K562 (cell line): ENCODE measurements around the gene RGL2. TPM values are rescaled to one million over a fixed set of nuclear protein-coding genes. Genes with fewer than 3 reads are reported as not detected.
A peak's percentile ranks its signal among the peaks of the same experiment; 100 is the strongest.

Source experiments
- ARID1B ChIP-seq: fragments of 450-650 bp; IDR thresholded peaks from 2 replicates; pipeline ENCODE4 v1.6.1; 2016; ENCODE audit warnings: antibody characterized with exemption, mild to moderate bottlenecking, inconsistent platforms
- ATF7 ChIP-seq: fragments of 450-650 bp; IDR thresholded peaks from 2 replicates; pipeline ENCODE4 v1.7.1; 2014; ENCODE audit warnings: mild to moderate bottlenecking, moderate library complexity
- BRD9 ChIP-seq: fragments of 450-650 bp; IDR thresholded peaks from 2 replicates; pipeline ENCODE4 v1.6.1; 2018; ENCODE audit warnings: low read depth; ENCODE audit not compliant: partially characterized antibody
- CCNT2 ChIP-seq: IDR thresholded peaks from 2 replicates; pipeline ENCODE4 v1.6.1; 2011; ENCODE audit warnings: borderline replicate concordance, low read depth, mild to moderate bottlenecking, moderate library complexity, mixed read lengths, low read length; ENCODE audit not compliant: insufficient read length; ENCODE audit errors: extremely low read depth
- CREB5 ChIP-seq: fragments of 250-450 bp; sonication (Bioruptor Pico); IDR thresholded peaks from 2 replicates; pipeline ENCODE4 v1.5.0; 2020; ENCODE audit warnings: mild to moderate bottlenecking
- CTCFL ChIP-seq: IDR thresholded peaks from 2 replicates; pipeline ENCODE4 v1.6.1; 2011; ENCODE audit warnings: borderline replicate concordance, low read depth, mild to moderate bottlenecking, moderate library complexity, low read length; ENCODE audit not compliant: insufficient read depth, poor library complexity, severe bottlenecking
- DNMT1 ChIP-seq: fragments of 450-650 bp; IDR thresholded peaks from 2 replicates; pipeline ENCODE4 v1.6.1; 2016; ENCODE audit warnings: antibody characterized with exemption, mild to moderate bottlenecking
- L3MBTL2 ChIP-seq: fragments of 450-650 bp; IDR thresholded peaks from 2 replicates; pipeline ENCODE4 v1.6.1; 2016; ENCODE audit warnings: mild to moderate bottlenecking, moderate library complexity
- MLLT1 ChIP-seq, 2 experiments: fragments of 450-650 bp; IDR thresholded peaks; 2 replicates each; pipeline ENCODE4 v1.6.1; 2016
- RAD21 ChIP-seq, 2 experiments: fragments of 250-450 bp in 1 of 2; fragments of 450-650 bp in 1 of 2; sonication (Bioruptor Pico) in 1 of 2; formaldehyde crosslinking in 1 of 2; IDR thresholded peaks in 1 of 2; conservative IDR thresholded peaks in 1 of 2; 2 replicates each; pipeline versions ENCODE4 v1.4.0 to v1.8.0; 2020 to 2022; ENCODE audit warnings: mild to moderate bottlenecking in 2 of 2, moderate library complexity in 1 of 2
- TFAP4 ChIP-seq: sonication (generic); formaldehyde crosslinking; IDR thresholded peaks from 2 replicates; pipeline ENCODE4 v1.8.0; 2022; ENCODE audit warnings: missing genetic modification reagents, mild to moderate bottlenecking, moderate library complexity, borderline replicate concordance
- THRB ChIP-seq: fragments of 450-650 bp; formaldehyde crosslinking; conservative IDR thresholded peaks from 2 replicates; pipeline ENCODE4 v1.4.0; 2022; ENCODE audit warnings: mild to moderate bottlenecking, missing genetic modification characterization
- TOE1 ChIP-seq, 2 experiments: fragments of 450-650 bp in 1 of 2; sonication (generic) in 1 of 2; formaldehyde crosslinking in 1 of 2; IDR thresholded peaks; 2 replicates each; pipeline versions ENCODE4 v1.7.1 to v1.8.0; 2016 to 2022; ENCODE audit warnings: borderline replicate concordance in 2 of 2, mild to moderate bottlenecking in 2 of 2, antibody characterized with exemption in 1 of 2, inconsistent platforms in 1 of 2, low read depth in 1 of 2, missing genetic modification reagents in 1 of 2, moderate library complexity in 1 of 2
- ZBTB43 ChIP-seq: sonication (generic); formaldehyde crosslinking; IDR thresholded peaks from 2 replicates; pipeline ENCODE4 v1.8.0; 2023; ENCODE audit warnings: mild to moderate bottlenecking, missing genetic modification reagents
- polyA plus RNA-seq, 8 experiments: library from polyadenylated mRNA; depleted of rRNA in 4 of 8; stranded (reverse) in 5 of 8; unstranded in 3 of 8; fragments of >200 nt; fragmentation: Nextera tagmentation in 2 of 8; fragmentation: Illumina TruSeq in 1 of 8; extraction: Ambion mirVana in 2 of 8; extraction: Trizol in 1 of 8; gene quantifications; 2 replicates each; pipeline versions ENCODE4 v1.2.1 to v1.2.3, GENCODE V29; 2011 to 2014; ENCODE audit warnings: inconsistent platforms in 1 of 8, missing spikeins in 1 of 8
- total RNA-seq, 7 experiments: library from RNA; depleted of rRNA in 6 of 7; stranded (reverse); fragments of >200 nt in 6 of 7; fragmentation: Illumina TruSeq in 2 of 7; extraction: Trizol in 2 of 7; gene quantifications; 2 replicates each; pipeline versions ENCODE4 v1.2.1 to v1.2.3, GENCODE V29; 2011 to 2021; ENCODE audit warnings: low replicate concordance in 1 of 7

RGL2 gene
- total and polyA plus RNA-seq, 9 of the 15 experiments (the other 6 are each of a cell fraction or from before 2014, with no cell fraction given) = 1.8 to 57.1 (median 19.5) TPM

GRCh38 chr6:33251395-33252012, 47.2 kb downstream of the RGL2 start (continued):
- TF ChIP-seq THRB (CRISPR knock-in tag) (peak; percentile 58; the same call in 1 of the 2 replicates), RAD21 (CRISPR knock-in tag; conservative IDR thresholded peaks at IDR 0.05 in 1 of 2, IDR thresholded peaks at IDR 0.05 in 1 of 2) (peak in 1 of 2 experiments; percentile 27; a peak in 1 of 4 replicates), ARID1B (0 out of 2 replicates have a peak, but pooled peaks have one; percentile 15), CTCFL (peak; percentile 21), ATF7 (no peak), ZBTB43 (no peak), TOE1 (IDR thresholded peaks at IDR 0.05; ENCODE audit: borderline replicate concordance) (no peak), TOE1 (CRISPR knock-in tag; IDR thresholded peaks at IDR 0.05; ENCODE audit: borderline replicate concordance, low read depth) (no peak), MLLT1 (IDR thresholded peaks at IDR 0.05) (peak; percentile 58 to 64; a peak in 2 of 4 replicates), DNMT1 (no peak), TFAP4 (CRISPR knock-in tag) (no peak), CREB5 (CRISPR knock-in tag) (no peak), CCNT2 (no peak), L3MBTL2 (no peak), BRD9 (peak; percentile 23)
